PC-9 (cell line): ENCODE data around the gene TEDDM1. TPM values are rescaled to one million over a fixed set of nuclear protein-coding genes. Genes with fewer than 3 reads are reported as not detected.

Experiments used
- BruUV-seq: library from RNA; stranded (reverse); fragments of 400-500 nt; replicated peaks from 2 replicates; lab custom pipeline; 2021; lab: Mats Ljungman, UMichigan
- CTCF ChIA-PET: fragments of 300-600 bp; sonication (Branson Sonifier 250); formaldehyde crosslinking; loops from one replicate; lab custom pipeline; 2022; ENCODE audit warnings: antibody characterized with exemption; lab: Charles Lee
- POLR2A ChIA-PET: fragments of 300-600 bp; sonication (Branson Sonifier 250); formaldehyde crosslinking; loops from one replicate; lab custom pipeline; 2022; ENCODE audit warnings: antibody characterized with exemption; ENCODE audit not compliant: unreplicated experiment; lab: Charles Lee
- DNase-seq, 2 experiments: peaks; one replicate each; pipeline versions ENCODE4 v3.0.0 to v3.0.0-alpha.2; 2015 to 2022; ENCODE audit warnings: mixed read lengths in 1 of 2
- H2AFZ ChIP-seq: fragments of 200-600 bp; sonication (generic); 2 replicates; pipeline ENCODE4 v1.8.1; 2017; ENCODE audit warnings: antibody characterized with exemption
- H3F3A ChIP-seq: fragments of 200-600 bp; sonication (generic); 2 replicates; pipeline ENCODE4 v1.8.1; 2017; ENCODE audit warnings: antibody characterized with exemption, mild to moderate bottlenecking, low read depth; ENCODE audit not compliant: insufficient read depth
- H3K27ac ChIP-seq: fragments of 200-600 bp; sonication (generic); 2 replicates; pipeline ENCODE4 v1.6.1; 2016; ENCODE audit warnings: mixed run types
- H3K27me3 ChIP-seq: fragments of 200-600 bp; sonication (generic); 2 replicates; pipeline ENCODE4 v1.6.1; 2016; ENCODE audit warnings: low read depth, mixed run types; ENCODE audit not compliant: insufficient read depth
- H3K36me3 ChIP-seq: fragments of 200-600 bp; sonication (generic); 2 replicates; pipeline ENCODE4 v1.6.1; 2016; ENCODE audit warnings: low read depth, mixed run types
- H3K4me1 ChIP-seq: fragments of 200-600 bp; sonication (generic); replicated peaks from 2 replicates; pipeline ENCODE4 v1.6.1; 2016; ENCODE audit warnings: mixed run types; ENCODE audit not compliant: insufficient read depth
- H3K4me2 ChIP-seq: fragments of 200-600 bp; sonication (generic); 2 replicates; pipeline ENCODE4 v1.6.1; 2017; ENCODE audit warnings: mixed run types
- H3K4me3 ChIP-seq: fragments of 200-600 bp; sonication (generic); 2 replicates; pipeline ENCODE4 v1.6.1; 2016; ENCODE audit warnings: mixed run types
- H3K79me2 ChIP-seq: fragments of 200-600 bp; sonication (generic); 2 replicates; pipeline ENCODE4 v1.6.1; 2017; ENCODE audit warnings: low read depth, mixed run types
- H3K9me2 ChIP-seq: fragments of 200-600 bp; sonication (generic); 2 replicates; pipeline ENCODE4 v1.8.1; 2017; ENCODE audit warnings: mild to moderate bottlenecking; ENCODE audit not compliant: insufficient read depth
- H3K9me3 ChIP-seq: fragments of 200-600 bp; sonication (generic); 2 replicates; pipeline ENCODE4 v1.8.1; 2016; ENCODE audit warnings: low read depth; ENCODE audit not compliant: insufficient read depth
- H4K20me1 ChIP-seq: fragments of 200-600 bp; sonication (generic); 2 replicates; pipeline ENCODE4 v1.8.1; 2017; ENCODE audit not compliant: insufficient read depth
- EZH2 ChIP-seq: fragments of 200-600 bp; sonication (generic); IDR thresholded peaks from 2 replicates; pipeline ENCODE4 v1.8.0; 2017; ENCODE audit warnings: antibody characterized with exemption, low read depth
- intact Hi-C: fragments of 100-400 bp; cut with micrococcal nuclease; formaldehyde crosslinking; loops from one replicate; pipeline ENCODE4 v1.10.0; 2022; ENCODE audit not compliant: unreplicated experiment
- total RNA-seq: library from RNA; stranded (reverse); gene quantifications from 2 replicates; pipeline ENCODE4 v1.2.3, GENCODE V29; 2021
- TF ChIP-seq, protein P1 (sequence below): fragments of 200-600 bp; sonication (generic); conservative IDR thresholded peaks from 2 replicates; pipeline ENCODE4 v1.6.1; 2017; ENCODE audit warnings: mixed run types, antibody characterized with exemption, mild to moderate bottlenecking, moderate library complexity

Gene TEDDM1
- total RNA-seq, 1 experiment from 2014 or later, result not detected

DNA sequence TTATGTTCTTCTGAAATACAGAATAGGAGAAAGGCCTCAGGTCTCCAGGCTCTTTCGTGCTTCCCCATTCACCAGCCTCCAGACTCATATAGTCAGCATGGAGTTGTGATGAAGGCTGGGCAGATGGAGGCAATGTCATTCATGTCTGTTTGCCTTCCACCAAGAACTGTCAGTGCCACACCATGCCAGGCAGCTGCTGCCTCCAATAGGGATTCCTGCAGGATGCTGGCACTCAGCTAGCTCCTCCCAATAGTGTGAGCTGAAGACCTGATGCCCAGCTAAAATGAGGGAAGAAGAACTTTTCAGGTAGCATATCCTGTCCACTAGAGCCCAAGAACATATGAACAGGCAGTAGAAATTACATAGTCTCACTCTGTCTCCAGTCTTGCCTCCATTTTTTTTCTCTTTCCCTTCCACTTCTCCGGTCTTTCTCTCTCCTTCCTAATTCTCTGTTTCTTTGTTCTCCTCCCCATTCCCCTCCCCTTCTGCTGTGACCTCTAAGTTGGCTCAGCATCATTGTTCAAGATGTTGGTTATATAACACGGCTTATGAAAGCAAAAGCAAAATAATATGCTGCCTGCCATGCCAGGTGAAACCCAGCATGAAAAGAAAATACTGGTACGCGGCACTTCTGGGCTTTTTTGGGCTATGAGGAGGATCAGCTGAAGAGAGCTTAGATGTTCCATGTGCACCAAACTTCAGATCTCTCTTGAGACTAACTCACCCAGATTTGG, 26.2 kb downstream of the TEDDM1 start:
- POLR2A ChIA-PET, result no interaction called here
- H3F3A ChIP-seq, result peaks cover 5% of the 10 kb centered on the region
- no peak overlapping the region for H3K4me3 ChIP-seq
- no peak overlapping the region for H3K27ac ChIP-seq
- no peaks in the 10 kb centered on the region for H3K36me3 ChIP-seq
- no peaks in the 10 kb centered on the region for H3K9me2 ChIP-seq
- H3K4me2 ChIP-seq, result no peak overlapping the region
- no peaks in the 10 kb centered on the region for H3K9me3 ChIP-seq
- peak in 1 of 2 experiments; percentile 5 for DNase-seq
- TF ChIP-seq EZH2, result no peak
- TF ChIP-seq, protein P1, sequence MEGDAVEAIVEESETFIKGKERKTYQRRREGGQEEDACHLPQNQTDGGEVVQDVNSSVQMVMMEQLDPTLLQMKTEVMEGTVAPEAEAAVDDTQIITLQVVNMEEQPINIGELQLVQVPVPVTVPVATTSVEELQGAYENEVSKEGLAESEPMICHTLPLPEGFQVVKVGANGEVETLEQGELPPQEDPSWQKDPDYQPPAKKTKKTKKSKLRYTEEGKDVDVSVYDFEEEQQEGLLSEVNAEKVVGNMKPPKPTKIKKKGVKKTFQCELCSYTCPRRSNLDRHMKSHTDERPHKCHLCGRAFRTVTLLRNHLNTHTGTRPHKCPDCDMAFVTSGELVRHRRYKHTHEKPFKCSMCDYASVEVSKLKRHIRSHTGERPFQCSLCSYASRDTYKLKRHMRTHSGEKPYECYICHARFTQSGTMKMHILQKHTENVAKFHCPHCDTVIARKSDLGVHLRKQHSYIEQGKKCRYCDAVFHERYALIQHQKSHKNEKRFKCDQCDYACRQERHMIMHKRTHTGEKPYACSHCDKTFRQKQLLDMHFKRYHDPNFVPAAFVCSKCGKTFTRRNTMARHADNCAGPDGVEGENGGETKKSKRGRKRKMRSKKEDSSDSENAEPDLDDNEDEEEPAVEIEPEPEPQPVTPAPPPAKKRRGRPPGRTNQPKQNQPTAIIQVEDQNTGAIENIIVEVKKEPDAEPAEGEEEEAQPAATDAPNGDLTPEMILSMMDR, result no peak
- intact Hi-C loops, result no loop called here
- no peaks in the 10 kb centered on the region for H3K27me3 ChIP-seq
- CTCF ChIA-PET, result no interaction called here
- no TSS peak for BruUV-seq
- H4K20me1 ChIP-seq, result no peaks in the 10 kb centered on the region
- no peak overlapping the region for H2AFZ ChIP-seq
- no peaks in the 10 kb centered on the region for H3K79me2 ChIP-seq
- H3K4me1 ChIP-seq, result peaks cover 20% of the 10 kb centered on the region

DNA sequence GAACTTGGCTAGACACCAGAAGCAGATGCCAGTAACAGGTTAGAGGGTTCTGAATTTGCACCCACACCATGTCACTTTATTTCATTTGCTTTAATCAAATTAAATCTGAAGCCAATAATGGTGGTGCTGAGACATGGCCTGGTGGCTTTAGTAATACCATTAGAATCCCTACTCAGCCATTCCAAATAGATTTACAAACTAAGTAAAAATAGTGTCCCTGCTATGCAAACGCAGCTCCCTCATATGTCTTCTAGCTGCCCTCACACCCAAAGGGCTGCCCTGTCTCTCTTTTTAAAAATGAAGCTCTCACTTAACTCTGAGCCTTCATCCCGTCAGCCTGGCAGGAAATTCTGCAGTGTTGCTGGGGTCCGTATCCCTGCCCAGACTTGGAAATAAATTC, 29.9 kb downstream of the TEDDM1 start:
- no peaks in the 10 kb centered on the region for H3K79me2 ChIP-seq
- BruUV-seq, result no TSS peak
- POLR2A ChIA-PET, result no interaction called here
- CTCF ChIA-PET, result no interaction called here
- no peaks in the 10 kb centered on the region for H3K4me1 ChIP-seq
- no peaks in the 10 kb centered on the region for H3K36me3 ChIP-seq
- no peaks in the 10 kb centered on the region; the same call in 1 of the 2 replicates for H3K9me2 ChIP-seq
- H3F3A ChIP-seq, result no peaks in the 10 kb centered on the region
- H2AFZ ChIP-seq, result no peak overlapping the region
- no peak overlapping the region for H3K27ac ChIP-seq
- no peak overlapping the region for H3K4me3 ChIP-seq
- H4K20me1 ChIP-seq, result no peaks in the 10 kb centered on the region
- no peak overlapping the region for H3K4me2 ChIP-seq
- no peak for DNase-seq
- H3K9me3 ChIP-seq, result no peaks in the 10 kb centered on the region
- TF ChIP-seq EZH2, result no peak
- TF ChIP-seq, protein P1, result no peak
- H3K27me3 ChIP-seq, result no peaks in the 10 kb centered on the region
- intact Hi-C loops, result no loop called here

DNA sequence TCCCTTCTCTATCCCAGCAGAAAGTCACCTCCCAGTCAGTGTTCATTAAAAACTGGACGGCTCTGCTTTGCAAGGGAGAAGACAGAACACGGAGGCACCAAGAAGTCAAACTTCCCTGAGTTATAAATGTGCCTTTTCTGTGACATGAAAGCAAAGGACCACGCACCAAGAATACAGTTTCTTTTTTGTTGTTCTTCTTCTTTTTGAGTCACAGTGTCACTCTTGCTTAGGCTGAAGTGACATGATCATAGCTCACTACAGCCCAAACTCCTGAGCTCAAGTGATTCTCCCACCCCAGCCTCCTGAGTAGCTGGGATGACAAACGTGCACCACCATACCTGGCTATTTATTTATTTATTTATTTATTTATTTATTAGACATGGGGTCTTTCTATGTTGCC, 31.6 kb downstream of the TEDDM1 start:
- CTCF ChIA-PET, result no interaction called here
- POLR2A ChIA-PET, result no interaction called here
- Histone ChIP-seq H3K79me2 (no peaks in the 10 kb centered on the region), H3K27me3 (no peaks in the 10 kb centered on the region), H3K27ac (no peak overlapping the region), H3K4me3 (no peak overlapping the region), H3K4me1 (no peaks in the 10 kb centered on the region), H3F3A (no peaks in the 10 kb centered on the region), H3K4me2 (no peak overlapping the region), H3K9me3 (no peaks in the 10 kb centered on the region), H4K20me1 (no peaks in the 10 kb centered on the region), H2AFZ (no peak overlapping the region), H3K9me2 (no peaks in the 10 kb centered on the region; the same call in 1 of the 2 replicates), H3K36me3 (no peaks in the 10 kb centered on the region)
- no TSS peak for BruUV-seq
- no peak for TF ChIP-seq EZH2
- TF ChIP-seq, protein P1, result no peak
- no peak for DNase-seq
- intact Hi-C loops, result no loop called here
